Osteoblast (primary cell): Measurements from ENCODE around the gene UCP2. TPM values are rescaled to one million over a fixed set of nuclear protein-coding genes. Genes with fewer than 3 reads are reported as not detected.
A peak's percentile ranks its signal among the peaks of the same experiment; 100 is the strongest.

Experiments
- DNase-seq: peaks from one replicate; pipeline ENCODE4 v3.0.0; 2011; ENCODE audit warnings: low spot score, mixed read lengths; ENCODE audit not compliant: insufficient read length; ENCODE audit errors: missing footprints
- H2AFZ ChIP-seq: 2 replicates; pipeline ENCODE4 v1.6.0; 2011; ENCODE audit warnings: mild to moderate bottlenecking, low read length
- H3K27ac ChIP-seq: 2 replicates; pipeline ENCODE4 v1.5.1; 2011; ENCODE audit warnings: mild to moderate bottlenecking, low read depth, low read length, moderate library complexity
- H3K27me3 ChIP-seq: 2 replicates; pipeline ENCODE4 v1.6.0; 2012; ENCODE audit warnings: mild to moderate bottlenecking, control low read depth, inconsistent platforms, low read length, moderate library complexity; ENCODE audit not compliant: insufficient read depth
- H3K36me3 ChIP-seq: 2 replicates; pipeline ENCODE4 v1.5.1; 2011; ENCODE audit warnings: mild to moderate bottlenecking, low read length, control low read depth, moderate library complexity; ENCODE audit not compliant: insufficient read depth
- H3K4me1 ChIP-seq: 2 replicates; pipeline ENCODE4 v1.5.1; 2011; ENCODE audit warnings: mild to moderate bottlenecking, low read length, control low read depth, moderate library complexity; ENCODE audit not compliant: insufficient read depth
- H3K4me2 ChIP-seq: 2 replicates; pipeline ENCODE4 v1.6.0; 2011; ENCODE audit warnings: mild to moderate bottlenecking, low read length; ENCODE audit not compliant: insufficient read depth
- H3K4me3 ChIP-seq: fragments of 200-600 bp; sonication (generic); 3 replicates; pipeline ENCODE4 v1.5.1; 2012; ENCODE audit warnings: mild to moderate bottlenecking, low read length, inconsistent platforms; ENCODE audit not compliant: insufficient read depth
- H3K79me2 ChIP-seq: 2 replicates; pipeline ENCODE4 v1.6.0; 2012; ENCODE audit warnings: mild to moderate bottlenecking, low read length, control low read depth, inconsistent platforms; ENCODE audit not compliant: insufficient read depth
- H3K9me3 ChIP-seq: 2 replicates; pipeline ENCODE4 v1.5.1; 2011; ENCODE audit warnings: low read depth, low read length, control low read depth
- H4K20me1 ChIP-seq: 2 replicates; pipeline ENCODE4 v1.6.0; 2012; ENCODE audit warnings: mild to moderate bottlenecking, low read length, control low read depth; ENCODE audit not compliant: insufficient read depth
- CTCF ChIP-seq: IDR thresholded peaks from 2 replicates; pipeline ENCODE4 v1.5.1; 2011; ENCODE audit warnings: mild to moderate bottlenecking, low read depth, low read length, moderate library complexity; ENCODE audit errors: extremely low read depth
- total RNA-seq: library from RNA; depleted of rRNA; stranded (reverse); fragments of >200 nt; gene quantifications from 2 replicates; pipeline ENCODE4 v1.2.3, GENCODE V29; 2012

Gene UCP2
- total RNA-seq, 1 donor: under 0.01 TPM

- Histone ChIP-seq H4K20me1 (no peaks in the 10 kb centered on the region), H3K27me3 (no peaks in the 10 kb centered on the region), H3K9me3 (no peaks in the 10 kb centered on the region), H3K79me2 (no peaks in the 10 kb centered on the region), H3K4me1 (peaks cover 36% of the 10 kb centered on the region), H3K4me3 (no peak overlapping the region), H3K4me2 (no peak overlapping the region), H3K27ac (peak overlapping the region; percentile 51), H2AFZ (no peak overlapping the region), H3K36me3 (no peaks in the 10 kb centered on the region)
- no peak for TF ChIP-seq CTCF
- DNase-seq: no peak
These were observed 41.8 kb upstream of the UCP2 start for GRCh38 chr11:74024261-74025029.

- no peak overlapping the region for H3K4me2 ChIP-seq
- H4K20me1 ChIP-seq: no peaks in the 10 kb centered on the region
- H3K4me3 ChIP-seq: no peak overlapping the region
- DNase-seq: no peak
- H3K27ac ChIP-seq: no peak overlapping the region
- no peak overlapping the region for H2AFZ ChIP-seq
- H3K27me3 ChIP-seq: no peaks in the 10 kb centered on the region
- no peaks in the 10 kb centered on the region for H3K36me3 ChIP-seq
- no peaks in the 10 kb centered on the region for H3K79me2 ChIP-seq
- no peaks in the 10 kb centered on the region for H3K9me3 ChIP-seq
- peaks cover 47% of the 10 kb centered on the region for H3K4me1 ChIP-seq
- TF ChIP-seq CTCF: no peak
These were observed 40.6 kb upstream of the UCP2 start for GRCh38 chr11:74023276-74023675.

GRCh38 chr11:74022546-74022945 is 39.9 kb upstream of the UCP2 start:
- H3K4me1 ChIP-seq: peaks cover 52% of the 10 kb centered on the region
- H4K20me1 ChIP-seq: no peaks in the 10 kb centered on the region
- TF ChIP-seq CTCF: no peak
- H3K27me3 ChIP-seq: no peaks in the 10 kb centered on the region
- no peak overlapping the region for H3K4me3 ChIP-seq
- H3K36me3 ChIP-seq: no peaks in the 10 kb centered on the region
- no peak overlapping the region for H3K4me2 ChIP-seq
- H3K9me3 ChIP-seq: no peaks in the 10 kb centered on the region
- no peak for DNase-seq
- H2AFZ ChIP-seq: no peak overlapping the region
- H3K79me2 ChIP-seq: no peaks in the 10 kb centered on the region
- H3K27ac ChIP-seq: no peak overlapping the region

- Histone ChIP-seq H4K20me1 (no peaks in the 10 kb centered on the region), H3K27ac (no peak overlapping the region), H3K9me3 (no peaks in the 10 kb centered on the region), H3K79me2 (no peaks in the 10 kb centered on the region), H3K4me2 (no peak overlapping the region), H3K4me3 (no peak overlapping the region), H3K27me3 (no peaks in the 10 kb centered on the region), H3K36me3 (no peaks in the 10 kb centered on the region), H3K4me1 (peaks cover 50% of the 10 kb centered on the region), H2AFZ (no peak overlapping the region)
- TF ChIP-seq CTCF: no peak
- DNase-seq: no peak
These were observed 39.4 kb upstream of the UCP2 start for GRCh38 chr11:74021998-74022397.
